Measurements from ENCODE around the gene DRC7.

Gene DRC7

GRCh38 chr16:57661510-57661909, 33.1 kb upstream of the DRC7 start:
- no peak overlapping the region for H3K4me3 ChIP-seq (ENCODE audit: control insufficient read depth, low read depth, low read length)
- no peak for TF ChIP-seq CTCF (conservative IDR thresholded peaks at IDR 0.05; ENCODE audit: control insufficient read depth, insufficient read depth, low read depth, low read length)
- no peak for DNase-seq (ENCODE audit: low read depth)

- no peak for TF ChIP-seq CTCF (conservative IDR thresholded peaks at IDR 0.05; ENCODE audit: control insufficient read depth, insufficient read depth, low read depth, low read length)
Observed at GRCh38 chr16:57661936-57662906, 32.4 kb upstream of the DRC7 start.

GRCh38 chr16:57663436-57663835, 31.2 kb upstream of the DRC7 start:
- H3K4me3 ChIP-seq (ENCODE audit: control insufficient read depth, low read depth, low read length), result no peak overlapping the region
- TF ChIP-seq CTCF (conservative IDR thresholded peaks at IDR 0.05; ENCODE audit: control insufficient read depth, insufficient read depth, low read depth, low read length), result no peak
- DNase-seq (ENCODE audit: low read depth), result no peak

More at GRCh38 chr16:57661936-57662906, 32.4 kb upstream of the DRC7 start:
- no peak for DNase-seq (ENCODE audit: low read depth)
- H3K4me3 ChIP-seq (ENCODE audit: control insufficient read depth, low read depth, low read length), result no peak overlapping the region

GRCh38 chr16:57663917-57664661, 30.5 kb upstream of the DRC7 start:
- no peak overlapping the region for H3K4me3 ChIP-seq (ENCODE audit: control insufficient read depth, low read depth, low read length)
- DNase-seq (ENCODE audit: low read depth), result no peak
- no peak for TF ChIP-seq CTCF (conservative IDR thresholded peaks at IDR 0.05; ENCODE audit: control insufficient read depth, insufficient read depth, low read depth, low read length)

GRCh38 chr16:57664662-57665025, 30.0 kb upstream of the DRC7 start:
- no peak for DNase-seq (ENCODE audit: low read depth)
- no peak for TF ChIP-seq CTCF (conservative IDR thresholded peaks at IDR 0.05; ENCODE audit: control insufficient read depth, insufficient read depth, low read depth, low read length)
- no peak overlapping the region for H3K4me3 ChIP-seq (ENCODE audit: control insufficient read depth, low read depth, low read length)

- DNase-seq (ENCODE audit: low read depth), result no peak
- H3K4me3 ChIP-seq (ENCODE audit: control insufficient read depth, low read depth, low read length), result no peak overlapping the region
- TF ChIP-seq CTCF (conservative IDR thresholded peaks at IDR 0.05; ENCODE audit: control insufficient read depth, insufficient read depth, low read depth, low read length), result no peak
Observed at GRCh38 chr16:57665541-57665940, 29.1 kb upstream of the DRC7 start.
